Right lobe of liver (tissue), 6 donors: ENCODE data around the gene DIAPH2. TPM values are rescaled to one million over a fixed set of nuclear protein-coding genes. Genes with fewer than 3 reads are reported as not detected.

Experiments
- ATAC-seq, 4 donors: fragments of 200-7000 bp; cut with Tn5 transposase; one replicate each; pipeline ENCODE4 v1.9.1; 2020; ENCODE audit warnings: mild to moderate bottlenecking in 4 of 4, moderate library complexity in 4 of 4
- DNase-seq, 3 donors: peaks; one replicate each; pipeline ENCODE4 v3.0.0-alpha.2; 2020
- H3K27ac ChIP-seq, 3 donors: fragments of 200-600 bp; one replicate each; pipeline ENCODE4 v1.8.0; 2022
- H3K27me3 ChIP-seq, 2 donors: fragments of 200-600 bp; one replicate each; pipeline ENCODE4 v1.8.0; 2022
- H3K36me3 ChIP-seq, 4 donors: fragments of 200-600 bp; sonication (generic) in 1 of 4; one replicate each; pipeline versions ENCODE4 v1.5.1 to v1.8.0; 2017 to 2022; ENCODE audit warnings: control low read depth in 1 of 4
- H3K4me1 ChIP-seq, 4 donors: fragments of 200-600 bp; sonication (generic) in 1 of 4; one replicate each; pipeline versions ENCODE4 v1.5.1 to v1.8.0; 2017 to 2022; ENCODE audit warnings: control low read depth in 1 of 4
- H3K4me3 ChIP-seq, 3 donors: fragments of 200-600 bp; one replicate each; pipeline ENCODE4 v1.8.0; 2022
- H3K9me3 ChIP-seq, 4 donors: fragments of 200-600 bp; sonication (generic) in 1 of 4; one replicate each; pipeline versions ENCODE4 v1.5.1 to v1.8.0; 2017 to 2022; ENCODE audit warnings: control low read depth in 1 of 4
- CTCF ChIP-seq, 4 donors: fragments of 200-600 bp in 3 of 4; fragments of 450-650 bp in 1 of 4; IDR thresholded peaks; one replicate each; pipeline versions ENCODE4 v1.5.1 to v1.8.0; 2016 to 2022; ENCODE audit warnings: antibody characterized with exemption in 4 of 4, mild to moderate bottlenecking in 2 of 4
- POLR2A ChIP-seq: fragments of 450-650 bp; IDR thresholded peaks from one replicate; pipeline ENCODE4 v1.6.1; 2017; ENCODE audit warnings: antibody characterized with exemption, mild to moderate bottlenecking
- WGBS: methylation state at CpG from one replicate; pipeline ENCODE4 v1.1.6; 2018; ENCODE audit warnings: low coverage, low lambda C conversion rate; ENCODE audit not compliant: insufficient coverage; ENCODE audit errors: missing lambda C conversion rate; 5-methylcytosine and 5-hydroxymethylcytosine counted together
- intact Hi-C, 2 donors: fragments of 100-400 bp; cut with DNase I; formaldehyde crosslinking; loops; one replicate each; pipeline versions ENCODE4 v1.11.2 to v1.14.1; 2022
- total RNA-seq, 6 experiments: library from RNA; depleted of rRNA in 2 of 6; stranded (reverse); fragments of >200 nt in 2 of 6; fragmentation: NEBNext Ultra II Directional in 3 of 6; extraction: Animal tissue kit (Norgen Biotek cat#: 25700) in 3 of 6; gene quantifications; one replicate each; pipeline versions ENCODE4 v1.1.0 to v1.2.4, GENCODE V29; 2016 to 2023
- donor health status: DM: no; HTN: yes; CAD: no.
- donor health status: DM: no; HTN: no; CAD: no.
- donor health status: DM: no; HTN: no; CAD: no.
- donor health status: DM: no; HTN: yes; CAD: no.
- donor health status: DM: no; HTN: yes; CAD: no.

Gene DIAPH2
- total RNA-seq, 6 experiments from 2014 or later = 10.6 to 20.0 (median 16.4) TPM

- 53% methylated on average over 2 of the region's 4 CpGs for WGBS
- ATAC-seq (no peak), DNase-seq (no peak)
- no peaks in the 10 kb centered on the region for H3K36me3 ChIP-seq
- H3K4me1 ChIP-seq = no peaks in the 10 kb centered on the region
- intact Hi-C loops = no loop called here
- TF ChIP-seq CTCF (IDR thresholded peaks at IDR 0.05) (no peak), POLR2A (no peak)
- H3K27me3 ChIP-seq = no peaks in the 10 kb centered on the region
- no peak overlapping the region for H3K27ac ChIP-seq
- no peaks in the 10 kb centered on the region for H3K9me3 ChIP-seq
- H3K4me3 ChIP-seq = no peak overlapping the region
Measured at GRCh38 chrX:97294041-97294440, 609.4 kb downstream of the DIAPH2 start.

- TF ChIP-seq POLR2A (no peak), CTCF (IDR thresholded peaks at IDR 0.05) (no peak)
- WGBS = 78% methylated on average over 1 of the region's 2 CpGs
- Histone ChIP-seq H3K27me3 (no peaks in the 10 kb centered on the region), H3K36me3 (no peaks in the 10 kb centered on the region), H3K4me3 (no peak overlapping the region), H3K9me3 (no peaks in the 10 kb centered on the region), H3K4me1 (no peaks in the 10 kb centered on the region), H3K27ac (no peak overlapping the region)
- ATAC-seq (no peak), DNase-seq (no peak)
- intact Hi-C loops = no loop called here
Measured at GRCh38 chrX:97295954-97296353, 611.3 kb downstream of the DIAPH2 start.

- Histone ChIP-seq H3K27me3 (no peaks in the 10 kb centered on the region), H3K4me1 (no peaks in the 10 kb centered on the region), H3K36me3 (no peaks in the 10 kb centered on the region), H3K4me3 (no peak overlapping the region), H3K27ac (no peak overlapping the region), H3K9me3 (no peaks in the 10 kb centered on the region)
- DNase-seq (no peak), ATAC-seq (no peak)
- 67% methylated on average over 1 of the region's 1 CpG for WGBS
- intact Hi-C loops = no loop called here
- TF ChIP-seq CTCF (IDR thresholded peaks at IDR 0.05) = no peak
- no peak for TF ChIP-seq POLR2A
Measured at GRCh38 chrX:97306771-97307470, 622.3 kb downstream of the DIAPH2 start.

GRCh38 chrX:97308171-97308570 lies 623.5 kb downstream of the DIAPH2 start:
- H3K27ac ChIP-seq = no peak overlapping the region
- H3K27me3 ChIP-seq = no peaks in the 10 kb centered on the region
- H3K36me3 ChIP-seq = no peaks in the 10 kb centered on the region
- DNase-seq = no peak
- ATAC-seq = no peak
- TF ChIP-seq CTCF (IDR thresholded peaks at IDR 0.05) (no peak), POLR2A (no peak)
- intact Hi-C loops = no loop called here
- no peaks in the 10 kb centered on the region for H3K9me3 ChIP-seq
- no peaks in the 10 kb centered on the region for H3K4me1 ChIP-seq
- WGBS = 72% methylated on average over 4 of the region's 4 CpGs
- no peak overlapping the region for H3K4me3 ChIP-seq
